Raji (cell line): ENCODE measurements around the gene SEZ6.
A peak's percentile ranks its signal among the peaks of the same experiment; 100 is the strongest.

Experiments used
- POLR2A ChIP-seq: IDR thresholded peaks from 2 replicates; pipeline ENCODE4 v1.6.1; 2011; ENCODE audit warnings: low read depth, low read length, control low read depth; ENCODE audit not compliant: insufficient read depth

SEZ6 gene

GRCh38 chr17:28960256-28961061 is 45.4 kb downstream of the SEZ6 start:
- no peak for TF ChIP-seq POLR2A

- TF ChIP-seq POLR2A, result no peak
Observed at GRCh38 chr17:28959471-28959871, 46.4 kb downstream of the SEZ6 start.

DNA sequence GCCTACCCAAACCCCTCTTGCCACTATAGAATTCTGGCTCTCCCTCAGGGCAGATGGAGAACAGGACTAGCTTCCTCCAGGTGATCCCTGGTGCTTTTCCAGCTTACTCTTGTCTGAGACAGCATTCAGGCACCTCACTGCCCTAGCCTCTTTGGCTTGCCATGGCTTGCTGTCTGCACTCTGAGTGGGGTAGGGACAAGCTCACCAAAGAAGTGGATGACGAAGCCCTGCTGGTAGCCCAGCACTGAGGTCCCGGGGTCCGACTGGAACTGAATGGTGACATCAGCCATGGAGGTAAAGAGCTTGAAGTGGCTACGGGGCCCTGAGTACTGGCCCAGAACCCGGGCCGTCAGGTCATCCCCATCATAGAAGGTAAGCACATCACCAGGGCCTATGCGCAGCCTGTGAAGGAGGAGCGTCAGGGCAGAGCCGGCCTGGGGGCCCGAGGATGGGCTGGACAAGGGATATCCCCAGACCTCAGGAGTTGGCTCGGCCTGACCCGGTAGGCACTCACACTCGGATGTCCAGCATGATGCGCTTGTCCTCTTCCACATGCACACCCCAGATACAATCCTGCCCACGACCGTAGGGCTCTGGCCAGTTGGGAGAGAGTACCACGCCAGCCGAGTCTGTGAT is 46.9 kb downstream of the SEZ6 start:
- TF ChIP-seq POLR2A, result no peak

DNA sequence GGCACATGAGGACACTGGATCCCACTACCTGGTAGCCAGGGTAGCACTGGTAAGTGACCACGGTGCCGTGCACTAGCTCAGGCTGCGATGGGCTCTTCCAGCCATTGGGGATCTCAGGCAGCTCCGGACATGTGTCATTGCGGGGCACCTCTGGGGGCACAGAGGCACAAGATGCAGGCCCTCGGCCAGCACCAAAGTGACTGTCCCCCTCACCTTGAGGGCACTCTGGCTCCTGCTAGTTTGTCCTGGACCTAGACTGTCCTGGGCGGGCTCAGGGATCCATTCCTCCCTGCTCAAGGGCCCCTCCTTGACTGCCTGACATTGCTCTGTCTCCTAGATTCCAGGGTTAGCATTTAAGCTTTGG is 47.9 kb downstream of the SEZ6 start:
- TF ChIP-seq POLR2A, result no peak

- no peak for TF ChIP-seq POLR2A
Observed at GRCh38 chr17:28957277-28957991, 48.4 kb downstream of the SEZ6 start.

DNA sequence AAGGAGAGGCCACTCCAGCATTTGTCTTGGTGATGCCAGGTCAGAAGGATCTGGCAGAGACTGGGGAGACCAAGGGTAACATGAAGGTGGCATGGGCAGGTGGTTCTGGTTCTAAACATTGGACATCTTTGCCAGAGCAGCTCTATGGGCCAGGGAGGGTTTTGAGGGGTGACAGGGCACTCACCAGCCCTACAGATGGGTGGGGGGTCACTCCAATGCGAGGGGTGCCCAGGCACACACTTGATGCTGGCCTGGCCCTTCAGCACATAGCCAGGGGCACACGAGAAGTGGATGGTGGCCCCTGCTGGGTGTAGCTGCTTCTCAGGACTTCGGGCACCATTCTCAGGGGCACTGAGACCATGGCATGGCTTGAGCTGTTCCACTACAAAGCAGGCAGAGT is 49.0 kb downstream of the SEZ6 start:
- no peak for TF ChIP-seq POLR2A

DNA sequence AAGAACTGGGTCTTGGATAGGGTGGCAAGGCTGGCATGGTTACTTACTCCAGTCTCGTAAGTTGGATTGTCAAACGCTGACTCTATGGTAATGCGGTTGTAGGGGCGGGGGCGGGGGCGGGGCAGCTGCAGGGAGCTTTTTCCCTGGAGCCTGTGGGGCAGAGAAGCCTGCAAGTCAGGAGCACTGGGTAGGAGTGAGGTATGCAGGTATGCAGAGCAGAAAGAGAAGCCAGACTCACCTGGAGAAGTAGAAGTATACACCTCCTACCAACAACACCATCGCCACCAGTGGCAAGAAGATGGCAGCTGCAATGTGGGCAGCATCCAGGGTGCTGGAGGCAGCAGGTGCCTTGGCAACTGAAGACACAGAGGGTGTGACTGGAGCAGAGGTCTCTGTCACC is 49.7 kb downstream of the SEZ6 start:
- no peak for TF ChIP-seq POLR2A

GRCh38 chr17:28955408-28955807 is 50.4 kb downstream of the SEZ6 start:
- TF ChIP-seq POLR2A, result no peak

DNA sequence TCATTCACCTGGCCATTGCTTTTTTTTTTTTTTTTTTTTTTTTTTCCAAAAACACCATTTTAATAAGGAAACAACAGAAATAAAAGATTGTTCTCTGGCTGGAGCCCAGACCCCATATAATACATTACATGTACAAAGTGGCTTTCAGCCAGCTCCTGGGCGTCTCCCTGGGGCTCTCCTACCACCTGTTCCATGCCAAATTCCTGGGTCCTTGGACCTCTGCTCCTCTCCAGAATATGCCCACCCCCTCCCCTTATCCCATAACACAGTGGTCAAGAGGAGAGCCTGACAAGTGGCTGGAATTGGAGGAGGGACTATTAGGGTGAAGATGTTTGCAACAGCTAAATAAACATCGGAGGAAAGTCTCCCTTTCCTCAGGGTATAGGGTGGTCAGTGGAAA is 50.9 kb downstream of the SEZ6 start:
- no peak for TF ChIP-seq POLR2A

GRCh38 chr17:28953444-28954118 is 52.3 kb downstream of the SEZ6 start:
- TF ChIP-seq POLR2A, result no peak

DNA sequence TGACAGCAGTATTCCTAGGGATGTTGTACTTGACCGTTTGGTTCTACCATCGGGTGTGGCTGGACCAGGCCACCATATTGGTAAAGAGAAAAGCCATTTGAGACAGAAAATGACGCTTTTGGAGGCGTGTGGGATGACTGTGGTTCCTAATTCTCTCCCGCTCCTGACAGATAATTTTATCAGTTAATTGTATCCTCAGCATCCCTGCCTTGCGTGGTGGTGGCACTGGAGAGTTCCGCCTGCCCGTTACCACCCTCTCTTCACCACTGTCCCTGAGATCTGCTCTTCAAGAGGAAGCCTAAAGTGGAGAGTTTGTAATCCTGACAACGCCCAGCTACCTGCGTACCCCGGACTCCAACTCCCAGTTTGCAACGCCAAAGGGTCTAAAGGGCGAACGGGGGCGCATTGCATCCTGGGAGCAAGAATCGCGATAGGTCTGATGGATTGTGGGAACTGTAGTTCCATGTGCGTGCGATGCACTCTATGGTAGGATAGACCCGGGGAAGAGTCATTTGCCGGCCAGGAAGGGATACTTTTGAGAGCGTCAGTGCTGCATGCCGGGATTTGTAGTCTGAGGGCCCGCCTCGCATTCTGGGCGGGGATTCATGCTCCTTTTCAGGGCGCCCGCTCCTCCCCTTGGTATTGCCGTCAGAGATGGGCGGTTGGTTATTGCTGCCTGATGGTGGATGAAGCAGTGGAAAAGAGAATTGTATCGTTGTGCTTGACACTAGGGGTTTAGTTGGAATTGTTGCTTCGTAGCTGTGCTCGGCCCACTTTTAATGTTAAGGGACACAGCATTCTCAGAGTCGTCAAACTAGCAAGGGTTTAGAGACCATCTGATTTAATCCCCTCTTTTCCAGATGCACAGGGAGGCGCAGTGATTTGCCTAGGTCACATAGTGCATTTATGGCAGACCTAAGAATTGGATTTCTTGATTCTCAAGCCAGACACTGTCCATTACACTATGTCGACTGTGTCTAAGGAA is 53.5 kb downstream of the SEZ6 start:
- peak; percentile 53 for TF ChIP-seq POLR2A

DNA sequence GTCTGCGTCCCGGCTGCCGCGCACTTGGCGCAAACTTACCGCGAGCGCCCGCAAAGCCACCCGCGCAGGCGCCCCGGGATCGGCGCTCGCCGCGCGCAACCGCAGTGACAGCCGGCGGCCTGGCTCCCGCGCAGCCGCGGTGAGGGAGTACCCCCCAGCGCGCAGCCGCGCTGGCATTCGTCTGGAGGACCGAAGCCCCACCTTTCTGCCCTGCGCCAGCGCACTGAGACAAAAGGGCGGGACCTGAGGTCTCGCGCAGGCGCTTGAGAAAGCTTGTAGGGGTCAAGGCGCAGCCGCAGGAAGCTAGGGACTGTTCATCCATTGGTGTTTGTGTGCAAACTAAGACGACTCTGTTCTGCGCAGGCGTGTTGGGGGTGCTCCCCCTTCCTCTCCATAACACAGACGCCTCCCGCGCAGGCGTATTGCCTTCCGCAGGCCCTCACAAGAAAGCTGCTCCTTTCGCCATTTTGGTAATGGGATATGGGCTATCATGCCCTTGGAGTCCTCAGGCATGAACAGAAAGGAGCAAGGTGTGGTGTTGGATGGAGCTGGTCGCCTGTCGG is 54.3 kb downstream of the SEZ6 start, which contains the start of gene PHF12:
TSS of gene PHF12 (minus strand) at position 91 of the 563 bp plus-strand sequence. CDS start 558 bp downstream, outside the sequence.
- TF ChIP-seq POLR2A, result peak; percentile 59

- TF ChIP-seq POLR2A, result no peak
Observed at GRCh38 chr17:28950752-28951427, 54.9 kb downstream of the SEZ6 start.
